Measurements from ENCODE around the gene SLC4A2.

DNA sequence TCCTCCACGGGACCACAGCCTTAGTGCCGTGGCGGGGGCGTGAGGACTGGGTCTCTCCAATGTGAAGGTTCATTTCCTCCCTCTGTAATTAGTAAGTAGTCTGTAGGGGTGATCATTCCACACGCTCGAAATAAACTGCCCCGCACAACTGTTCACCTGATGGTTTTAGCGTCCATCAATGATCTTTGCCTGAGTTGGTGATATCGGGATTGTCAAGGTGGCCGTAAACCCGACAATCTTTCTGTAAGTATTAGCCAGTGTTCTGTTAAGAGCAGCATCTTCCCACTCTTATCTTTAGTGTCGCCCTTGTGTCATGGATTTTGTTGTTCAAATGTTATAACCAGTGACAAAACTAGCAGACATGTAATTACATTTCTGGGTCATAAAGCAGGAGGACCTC is 44.6 kb downstream of the SLC4A2 start:
- TF ChIP-seq, protein P1, sequence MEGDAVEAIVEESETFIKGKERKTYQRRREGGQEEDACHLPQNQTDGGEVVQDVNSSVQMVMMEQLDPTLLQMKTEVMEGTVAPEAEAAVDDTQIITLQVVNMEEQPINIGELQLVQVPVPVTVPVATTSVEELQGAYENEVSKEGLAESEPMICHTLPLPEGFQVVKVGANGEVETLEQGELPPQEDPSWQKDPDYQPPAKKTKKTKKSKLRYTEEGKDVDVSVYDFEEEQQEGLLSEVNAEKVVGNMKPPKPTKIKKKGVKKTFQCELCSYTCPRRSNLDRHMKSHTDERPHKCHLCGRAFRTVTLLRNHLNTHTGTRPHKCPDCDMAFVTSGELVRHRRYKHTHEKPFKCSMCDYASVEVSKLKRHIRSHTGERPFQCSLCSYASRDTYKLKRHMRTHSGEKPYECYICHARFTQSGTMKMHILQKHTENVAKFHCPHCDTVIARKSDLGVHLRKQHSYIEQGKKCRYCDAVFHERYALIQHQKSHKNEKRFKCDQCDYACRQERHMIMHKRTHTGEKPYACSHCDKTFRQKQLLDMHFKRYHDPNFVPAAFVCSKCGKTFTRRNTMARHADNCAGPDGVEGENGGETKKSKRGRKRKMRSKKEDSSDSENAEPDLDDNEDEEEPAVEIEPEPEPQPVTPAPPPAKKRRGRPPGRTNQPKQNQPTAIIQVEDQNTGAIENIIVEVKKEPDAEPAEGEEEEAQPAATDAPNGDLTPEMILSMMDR (conservative IDR thresholded peaks at IDR 0.05; ENCODE audit: low read length), result no peak
- TF ChIP-seq EZH2phosphoT487 (IDR thresholded peaks at IDR 0.05; ENCODE audit: borderline replicate concordance, low read depth, low read length), result no peak

All from OCI-LY7 (cell line).